22Rv1 (cell line): ENCODE results near the gene KIAA0513.

Experiments
- H3K27ac ChIP-seq: fragments of 450-650 bp; 2 replicates; pipeline ENCODE4 v1.5.1; 2017
- CTCF ChIP-seq: fragments of 450-650 bp; IDR thresholded peaks from 2 replicates; pipeline ENCODE4 v1.5.1; 2017; ENCODE audit warnings: mild to moderate bottlenecking
- ZFX ChIP-seq: fragments of 450-650 bp; IDR thresholded peaks from 2 replicates; pipeline ENCODE4 v1.6.1; 2017; ENCODE audit warnings: antibody characterized with exemption, borderline replicate concordance

Gene KIAA0513

DNA sequence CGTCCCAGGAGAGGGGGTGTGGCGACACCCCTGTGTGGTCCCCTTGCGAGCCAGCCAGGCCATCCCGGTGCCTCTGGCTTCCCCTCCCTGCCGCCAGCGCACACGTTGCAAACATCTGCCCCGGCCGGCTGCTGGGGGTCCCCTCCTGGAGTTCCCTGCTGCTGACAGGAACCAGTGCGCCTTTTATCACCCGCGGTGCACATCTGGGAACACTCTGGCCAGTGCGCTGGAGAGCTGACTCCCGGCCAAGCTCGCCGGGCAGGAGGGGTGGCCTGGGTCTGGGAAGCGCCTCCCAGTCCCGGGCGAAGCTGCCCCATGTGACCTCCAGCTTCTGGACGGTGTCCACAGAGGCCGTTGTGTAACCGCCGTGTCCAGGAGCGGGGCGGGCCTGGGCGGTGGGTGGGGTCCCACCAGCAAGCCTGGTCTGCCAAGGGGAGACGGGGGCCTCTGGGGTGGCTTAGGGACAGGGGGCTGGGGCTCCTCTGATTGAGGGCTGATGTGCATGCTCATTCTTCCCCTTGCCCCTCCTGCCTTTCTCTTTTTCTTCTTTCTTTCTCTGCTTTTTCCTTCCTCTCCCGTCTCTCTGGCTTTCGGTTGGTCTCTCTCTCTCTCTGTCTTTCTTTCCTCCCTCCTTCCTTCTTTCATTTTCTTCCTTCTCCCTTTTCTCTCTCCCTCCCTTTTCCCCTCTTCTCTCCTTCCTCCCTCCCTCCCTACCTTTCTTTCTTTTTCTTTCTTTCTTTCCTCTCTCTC lies 109.9 kb downstream of the KIAA0513 start:
- H3K27ac ChIP-seq, result no peak overlapping the region
- no peak for TF ChIP-seq CTCF
- no peak for TF ChIP-seq ZFX

DNA sequence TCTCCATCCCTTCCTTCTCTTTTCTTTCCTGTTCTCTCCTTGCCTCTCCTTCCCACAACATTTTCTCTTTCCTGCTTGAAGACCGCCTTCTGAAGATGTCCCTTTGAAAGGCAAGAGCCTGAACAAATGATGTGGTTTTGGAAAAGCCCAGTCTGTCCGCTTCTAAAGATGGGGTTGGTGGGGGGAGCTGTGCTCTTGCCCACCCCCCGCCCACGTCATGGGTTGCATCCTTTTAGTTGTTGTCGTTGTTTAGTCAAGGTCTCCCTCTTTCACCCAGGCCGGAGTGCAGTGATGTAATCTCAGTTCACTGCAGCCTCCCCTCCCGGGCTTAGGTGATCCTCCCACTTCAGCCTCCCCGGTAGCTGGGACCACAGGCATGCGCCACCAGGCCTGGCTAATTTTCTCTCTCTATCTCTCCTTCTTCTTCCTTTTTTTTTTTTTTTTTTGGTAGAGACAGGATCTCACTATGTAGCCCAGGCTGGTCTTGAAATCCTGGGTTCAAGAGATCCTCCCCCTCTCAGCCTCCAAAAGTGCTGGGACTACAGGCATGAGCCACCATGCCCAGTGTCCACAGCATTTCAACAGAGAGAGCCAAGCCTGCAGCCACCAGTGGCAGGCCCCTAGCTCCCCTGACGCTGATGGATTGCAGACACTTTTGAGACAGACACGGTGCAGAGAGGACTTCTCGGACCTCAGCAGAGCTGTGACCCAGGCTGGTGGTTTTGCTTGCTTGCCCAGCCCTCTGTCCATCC lies 110.7 kb downstream of the KIAA0513 start:
- H3K27ac ChIP-seq, result no peak overlapping the region
- TF ChIP-seq CTCF, result no peak
- no peak for TF ChIP-seq ZFX

DNA sequence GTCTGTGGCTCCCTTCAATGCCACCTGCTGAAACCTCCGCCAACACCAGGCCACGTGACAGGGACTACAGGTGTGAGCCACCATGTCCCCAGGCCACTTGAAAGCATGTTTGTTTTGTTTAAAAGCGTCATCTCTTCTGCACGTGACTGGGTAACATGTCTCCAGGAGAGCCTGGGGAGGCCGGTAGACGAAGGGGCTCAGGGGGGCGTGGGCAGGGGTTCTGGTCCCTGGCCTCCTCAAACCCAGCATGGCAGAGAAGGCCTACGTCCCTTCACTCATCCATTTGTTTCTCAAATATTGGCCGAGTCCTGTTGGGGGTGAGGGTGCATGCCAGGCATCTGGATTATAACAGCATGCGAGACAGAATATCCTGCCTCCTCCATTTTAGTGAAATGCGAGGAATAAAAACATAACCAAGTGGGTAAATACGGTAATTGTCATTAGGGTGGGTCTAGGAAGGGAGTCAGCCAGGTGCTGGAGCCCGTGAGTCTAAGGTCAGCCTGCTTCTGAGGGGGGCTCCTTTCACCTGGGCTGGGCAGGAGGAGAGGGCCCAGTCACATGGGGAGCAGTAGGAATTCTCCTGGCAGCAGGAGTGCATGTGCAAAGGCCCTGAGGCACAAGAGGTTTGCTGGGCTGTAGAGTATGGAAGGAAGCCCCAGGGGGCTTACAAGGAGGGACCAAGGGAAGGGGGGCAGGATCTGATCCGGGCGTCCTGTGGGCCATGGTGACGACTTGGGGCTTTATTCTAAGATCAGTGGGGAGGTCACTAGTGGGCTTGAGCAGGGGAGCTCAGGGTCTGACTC lies 111.4 kb downstream of the KIAA0513 start:
- TF ChIP-seq ZFX (no peak), CTCF (no peak)
- no peak overlapping the region for H3K27ac ChIP-seq

- no peak for TF ChIP-seq ZFX
- TF ChIP-seq CTCF, result no peak
- H3K27ac ChIP-seq, result no peak overlapping the region
Observed at GRCh38 chr16:85139881-85140339, 112.3 kb downstream of the KIAA0513 start.

DNA sequence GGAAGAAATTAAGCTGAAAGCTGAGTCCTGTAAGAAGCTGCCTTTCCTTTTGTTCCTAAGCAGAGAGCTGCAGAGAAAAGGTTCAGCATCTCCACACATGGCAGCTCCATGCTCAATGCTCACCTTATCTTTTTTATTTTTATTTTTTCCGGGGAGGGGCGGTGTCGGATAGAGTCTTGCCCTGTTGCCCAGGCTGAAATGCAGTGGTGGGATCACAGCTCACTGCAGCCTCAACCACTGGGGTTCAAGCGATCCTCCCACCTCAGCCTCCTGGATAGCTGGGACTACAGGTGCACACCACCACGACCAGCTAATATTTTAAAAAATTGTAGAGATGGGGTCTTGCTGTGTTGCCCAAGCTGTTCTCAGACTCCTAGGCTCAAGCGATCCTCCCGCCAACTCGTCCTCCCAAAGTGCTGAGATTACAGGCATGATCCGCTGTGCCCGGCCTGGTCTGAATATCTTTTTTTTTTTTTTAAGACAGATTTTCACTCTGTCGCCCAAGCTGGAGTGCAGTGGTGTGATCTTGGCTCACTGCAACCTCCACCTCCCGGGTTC lies 112.9 kb downstream of the KIAA0513 start:
- no peak overlapping the region for H3K27ac ChIP-seq
- no peak for TF ChIP-seq CTCF
- TF ChIP-seq ZFX, result no peak

GRCh38 chr16:85141491-85142128 lies 114.0 kb downstream of the KIAA0513 start:
- no peak for TF ChIP-seq ZFX
- no peak for TF ChIP-seq CTCF
- no peak overlapping the region for H3K27ac ChIP-seq
